Kidney (tissue), 14 donors: Measurements from ENCODE around the gene TCF23. TPM values are rescaled to one million over a fixed set of nuclear protein-coding genes. Genes with fewer than 3 reads are reported as not detected.
A peak's percentile ranks its signal among the peaks of the same experiment; 100 is the strongest.

Experiments
- DNase-seq, 5 donors: peaks; one replicate each; pipeline ENCODE4 v3.0.0-alpha.2; 2013 to 2020
- FAIRE-seq: peaks from 2 replicates; lab custom pipeline; 2012; peaks lifted over from hg19 to GRCh38; lab: Jason Lieb, UNC
- H3K27ac ChIP-seq, 2 donors: one replicate each; pipeline ENCODE4 v1.7.0; 2013; ENCODE audit warnings: low read depth in 2 of 2, low read length in 2 of 2, inconsistent platforms in 1 of 2
- H3K27me3 ChIP-seq: one replicate; pipeline ENCODE4 v1.7.1; 2013; ENCODE audit warnings: low read length, inconsistent platforms; ENCODE audit not compliant: control insufficient read depth, insufficient read depth
- H3K36me3 ChIP-seq, 3 donors: one replicate each; pipeline versions ENCODE4 v1.7.0 to v1.7.1; 2013; ENCODE audit warnings: low read length in 3 of 3, control low read depth in 1 of 3, inconsistent platforms in 1 of 3; ENCODE audit not compliant: insufficient read depth in 3 of 3, control insufficient read depth in 2 of 3
- H3K4me1 ChIP-seq, 3 donors: one replicate each; pipeline versions ENCODE4 v1.7.0 to v1.7.1; 2013; ENCODE audit warnings: low read length in 3 of 3, inconsistent platforms in 1 of 3, low read depth in 1 of 3; ENCODE audit not compliant: control insufficient read depth in 2 of 3, insufficient read depth in 2 of 3
- H3K4me3 ChIP-seq, 3 donors: one replicate each; pipeline versions ENCODE4 v1.7.0 to v1.8.1; 2013; ENCODE audit warnings: low read length in 3 of 3, control low read depth in 1 of 3, inconsistent platforms in 1 of 3
- H3K9ac ChIP-seq, 3 donors: one replicate each; pipeline versions ENCODE4 v1.7.0 to v1.7.1; 2013; ENCODE audit warnings: low read length in 3 of 3, control low read depth in 1 of 3, inconsistent platforms in 1 of 3
- H3K9me3 ChIP-seq, 3 donors: one replicate each; pipeline versions ENCODE4 v1.7.0 to v1.7.1; 2013; ENCODE audit warnings: low read length in 3 of 3, control low read depth in 1 of 3, inconsistent platforms in 1 of 3; ENCODE audit not compliant: control insufficient read depth in 2 of 3, insufficient read depth in 1 of 3
- intact Hi-C: fragments of 100-400 bp; cut with DNase I; formaldehyde crosslinking; loops from one replicate; pipeline ENCODE4 v1.11.1; 2022
- polyA plus RNA-seq: library from polyadenylated mRNA; stranded (reverse); fragments of 350-450 nt; fragmentation: Illumina TruSeq; extraction: RNeasy Lipid Tissue Mini Kit (QIAGEN cat#74804); gene quantifications from one replicate; pipeline ENCODE4 v1.2.3, GENCODE V29; 2014; ENCODE audit warnings: low read depth, low replicate concordance; ENCODE audit not compliant: insufficient read depth
- total RNA-seq: library from RNA; stranded (reverse); fragmentation: NEBNext Ultra II Directional; extraction: Animal tissue kit (Norgen Biotek cat#: 25700); gene quantifications from one replicate; pipeline ENCODE4 v1.2.1, GENCODE V29; 2021
- TF ChIP-seq, protein P1 (sequence below): IDR thresholded peaks from 3 replicates; pipeline ENCODE4 v1.5.1; 2012; ENCODE audit warnings: mild to moderate bottlenecking, moderate library complexity, borderline replicate concordance; ENCODE audit not compliant: insufficient read depth; ENCODE audit errors: extremely low read depth
- donor health status: control.
- donor health status: control.
- donor health status: control.
- donor health status: control.
- donor health status: control.
- donor health status: DM: yes; HTN: yes; CAD: no.
- donor health status: Normal renal cell carcinoma (clear cell type).

Gene TCF23
- total and polyA plus RNA-seq, 2 donors from 2014 or later = 0.38 TPM; not detected in 1

DNA sequence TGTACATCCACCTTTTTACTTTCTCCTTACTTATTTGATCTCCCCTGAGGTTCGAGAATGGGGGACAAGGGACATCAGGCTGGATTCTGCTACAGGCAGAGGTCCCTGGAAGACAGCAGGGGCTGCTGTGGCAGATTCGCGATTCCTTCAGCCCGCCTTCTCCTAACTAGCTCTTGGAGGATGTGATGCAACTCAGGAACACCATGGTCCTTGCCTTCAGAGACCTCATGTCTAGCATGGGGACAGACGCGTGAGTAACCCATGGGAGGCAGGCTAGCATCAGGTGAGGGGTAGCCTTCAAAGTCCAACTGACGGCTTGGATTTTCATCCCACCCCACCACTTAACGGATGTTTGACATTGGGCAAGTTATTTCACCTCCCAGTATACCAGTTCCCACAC lies 869 bp upstream of the TCF23 start:
- no peak for FAIRE-seq
- Histone ChIP-seq H3K36me3 (no peaks in the 10 kb centered on the region), H3K27ac (no peak overlapping the region), H3K9me3 (no peaks in the 10 kb centered on the region), H3K4me1 (no peaks in the 10 kb centered on the region), H3K4me3 (no peak overlapping the region), H3K27me3 (no peaks in the 10 kb centered on the region), H3K9ac (no peak overlapping the region)
- TF ChIP-seq, protein P1, sequence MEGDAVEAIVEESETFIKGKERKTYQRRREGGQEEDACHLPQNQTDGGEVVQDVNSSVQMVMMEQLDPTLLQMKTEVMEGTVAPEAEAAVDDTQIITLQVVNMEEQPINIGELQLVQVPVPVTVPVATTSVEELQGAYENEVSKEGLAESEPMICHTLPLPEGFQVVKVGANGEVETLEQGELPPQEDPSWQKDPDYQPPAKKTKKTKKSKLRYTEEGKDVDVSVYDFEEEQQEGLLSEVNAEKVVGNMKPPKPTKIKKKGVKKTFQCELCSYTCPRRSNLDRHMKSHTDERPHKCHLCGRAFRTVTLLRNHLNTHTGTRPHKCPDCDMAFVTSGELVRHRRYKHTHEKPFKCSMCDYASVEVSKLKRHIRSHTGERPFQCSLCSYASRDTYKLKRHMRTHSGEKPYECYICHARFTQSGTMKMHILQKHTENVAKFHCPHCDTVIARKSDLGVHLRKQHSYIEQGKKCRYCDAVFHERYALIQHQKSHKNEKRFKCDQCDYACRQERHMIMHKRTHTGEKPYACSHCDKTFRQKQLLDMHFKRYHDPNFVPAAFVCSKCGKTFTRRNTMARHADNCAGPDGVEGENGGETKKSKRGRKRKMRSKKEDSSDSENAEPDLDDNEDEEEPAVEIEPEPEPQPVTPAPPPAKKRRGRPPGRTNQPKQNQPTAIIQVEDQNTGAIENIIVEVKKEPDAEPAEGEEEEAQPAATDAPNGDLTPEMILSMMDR = no peak
- DNase-seq = peak in 1 of 5 donors; percentile 24
- intact Hi-C loops = no loop called here

DNA sequence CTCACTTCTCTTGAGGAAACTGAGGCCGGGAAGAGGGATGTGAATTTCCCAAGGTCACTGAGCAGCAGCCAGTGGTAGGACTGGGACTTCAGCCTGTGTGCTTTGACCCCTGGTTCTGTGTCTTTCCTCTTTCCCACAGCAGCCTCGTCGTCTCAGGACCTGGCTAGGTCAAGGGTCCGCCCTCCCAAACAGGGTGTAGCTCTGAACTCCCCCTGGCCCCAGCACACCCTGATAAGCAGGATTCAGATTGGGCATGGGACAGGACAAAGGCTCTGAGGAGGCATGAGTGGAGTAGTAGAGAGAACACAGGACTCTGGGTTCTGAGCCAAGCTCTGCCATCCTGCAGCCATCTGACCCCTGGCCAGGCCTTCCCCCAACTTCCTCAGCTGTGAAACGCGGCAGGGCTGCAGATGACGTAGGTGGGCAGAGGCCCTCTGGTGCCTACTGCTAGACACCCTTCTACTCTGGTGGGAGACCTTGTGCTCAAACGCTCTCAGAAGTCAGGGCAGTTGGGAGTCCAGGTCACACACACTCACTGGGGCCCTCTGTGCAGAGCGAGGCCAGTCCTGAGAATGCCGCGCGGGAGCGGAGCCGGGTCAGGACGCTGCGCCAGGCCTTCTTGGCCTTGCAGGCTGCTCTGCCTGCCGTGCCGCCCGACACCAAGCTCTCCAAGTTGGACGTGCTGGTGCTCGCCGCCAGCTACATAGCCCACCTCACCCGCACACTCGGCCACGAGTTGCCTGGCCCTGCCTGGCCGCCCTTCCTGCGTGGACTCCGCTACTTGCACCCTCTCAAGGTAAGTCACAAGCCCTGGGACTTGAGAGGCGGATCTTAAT lies 984 bp downstream of the TCF23 start:
- Histone ChIP-seq H3K27ac (no peak overlapping the region), H3K4me1 (no peaks in the 10 kb centered on the region), H3K27me3 (no peaks in the 10 kb centered on the region), H3K36me3 (no peaks in the 10 kb centered on the region), H3K4me3 (no peak overlapping the region), H3K9ac (no peak overlapping the region), H3K9me3 (no peaks in the 10 kb centered on the region)
- intact Hi-C loops = no loop called here
- TF ChIP-seq, protein P1 = no peak
- no peak for FAIRE-seq
- peak in 1 of 5 donors; percentile 69 for DNase-seq

DNA sequence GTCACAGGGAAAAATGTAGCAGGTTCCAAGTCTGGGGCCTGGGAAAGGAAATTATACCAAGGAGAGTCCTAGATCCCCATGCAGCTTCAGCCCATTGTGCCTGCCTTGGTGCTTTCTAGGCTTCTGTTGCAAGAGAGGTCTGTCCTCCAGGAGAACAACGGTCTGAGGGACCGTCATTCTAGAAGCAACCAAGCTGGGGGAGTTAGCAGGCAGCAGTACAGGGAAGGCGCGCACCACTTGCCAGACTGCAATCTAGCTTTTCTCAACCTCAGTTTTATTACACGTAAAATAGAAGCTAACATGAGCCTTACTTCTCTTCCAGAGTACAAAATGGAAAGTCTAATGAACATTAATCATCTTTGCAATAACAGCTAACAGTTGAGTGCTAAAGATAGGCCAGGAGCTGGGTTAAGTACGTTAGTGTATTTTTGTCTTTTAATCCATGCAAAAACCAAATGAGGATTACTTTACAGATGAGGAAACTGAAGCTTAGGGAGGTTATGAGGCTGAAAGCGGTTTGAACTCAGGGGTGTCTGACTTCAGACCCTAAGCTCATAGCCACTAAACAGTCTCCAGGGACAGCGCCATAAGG lies 1.9 kb downstream of the TCF23 start:
- H3K9ac ChIP-seq = no peak overlapping the region
- H3K4me3 ChIP-seq = no peak overlapping the region
- no peak for FAIRE-seq
- H3K9me3 ChIP-seq = no peaks in the 10 kb centered on the region
- no peaks in the 10 kb centered on the region for H3K36me3 ChIP-seq
- TF ChIP-seq, protein P1 = no peak
- DNase-seq = no peak
- no peaks in the 10 kb centered on the region for H3K4me1 ChIP-seq
- intact Hi-C loops = no loop called here
- H3K27me3 ChIP-seq = no peaks in the 10 kb centered on the region
- no peak overlapping the region for H3K27ac ChIP-seq
